ENCODE data around the gene UST. TPM values are rescaled to one million over a fixed set of nuclear protein-coding genes. Genes with fewer than 3 reads are reported as not detected.

UST gene
- total and polyA plus RNA-seq, 4 donors: 8.4 to 21.5 (median 14.1) TPM

- Histone ChIP-seq H3K36me3 (ENCODE audit: control insufficient read depth in 1 of 2, insufficient read depth in 2 of 2, low read length in 1 of 2) (no peaks in the 10 kb centered on the region), H3K4me3 (ENCODE audit: low read length in 2 of 2) (no peak overlapping the region), H3K4me1 (ENCODE audit: control insufficient read depth in 1 of 2, insufficient read depth in 2 of 2, low read length in 2 of 2) (peaks cover 0 to 3% of the 10 kb centered on the region in 2 donors), H3K9me3 (ENCODE audit: control insufficient read depth, low read length) (no peaks in the 10 kb centered on the region), H3K27me3 (ENCODE audit: control insufficient read depth in 1 of 2, insufficient read depth in 2 of 2, low read length in 1 of 2) (no peaks in the 10 kb centered on the region), H3K27ac (ENCODE audit: low read depth in 1 of 2, low read length in 2 of 2) (no peak overlapping the region)
- intact Hi-C loops (cut with DNase I): no loop called here
- 100% methylated on average over 1 of the region's 1 CpG for WGBS, 2 donors
- no peak for ATAC-seq (ENCODE audit: low FRiP score)
- no peak for DNase-seq
These were observed 180.8 kb downstream of the UST start for GRCh38 chr6:148927586-148927985.

- Histone ChIP-seq H3K27ac (ENCODE audit: low read depth in 1 of 2, low read length in 2 of 2) (no peak overlapping the region), H3K27me3 (ENCODE audit: control insufficient read depth in 1 of 2, insufficient read depth in 2 of 2, low read length in 1 of 2) (no peaks in the 10 kb centered on the region), H3K9me3 (ENCODE audit: control insufficient read depth, low read length) (no peaks in the 10 kb centered on the region), H3K4me1 (ENCODE audit: control insufficient read depth in 1 of 2, insufficient read depth in 2 of 2, low read length in 2 of 2) (peaks cover 0 to 3% of the 10 kb centered on the region in 2 donors), H3K36me3 (ENCODE audit: control insufficient read depth in 1 of 2, insufficient read depth in 2 of 2, low read length in 1 of 2) (no peaks in the 10 kb centered on the region), H3K4me3 (ENCODE audit: low read length in 2 of 2) (no peak overlapping the region)
- WGBS, 2 donors: 95 to 100% methylated on average over 1 of the region's 1 CpG
- intact Hi-C loops (cut with DNase I): no loop called here
- ATAC-seq (ENCODE audit: low FRiP score) (no peak), DNase-seq (no peak)
These were observed 182.0 kb downstream of the UST start for GRCh38 chr6:148928811-148929210.

GRCh38 chr6:148932208-148932607, 185.4 kb downstream of the UST start:
- WGBS, 2 donors: 80 to 90% methylated on average over 1 of the region's 1 CpG
- peaks cover 0 to 9% of the 10 kb centered on the region in 2 donors for H3K4me1 ChIP-seq (ENCODE audit: control insufficient read depth in 1 of 2, insufficient read depth in 2 of 2, low read length in 2 of 2)
- no peak overlapping the region for H3K4me3 ChIP-seq (ENCODE audit: low read length in 2 of 2)
- no peak for ATAC-seq (ENCODE audit: low FRiP score)
- H3K36me3 ChIP-seq (ENCODE audit: control insufficient read depth in 1 of 2, insufficient read depth in 2 of 2, low read length in 1 of 2): no peaks in the 10 kb centered on the region
- intact Hi-C loops (cut with DNase I): loop anchor here in 1 of 2 donors (5.0 kb wide), 1 partner anchor 45 kb away; no protein-coding TSS in a partner anchor
- no peak overlapping the region for H3K27ac ChIP-seq (ENCODE audit: low read depth in 1 of 2, low read length in 2 of 2)
- DNase-seq: no peak
- no peaks in the 10 kb centered on the region for H3K9me3 ChIP-seq (ENCODE audit: control insufficient read depth, low read length)
- H3K27me3 ChIP-seq (ENCODE audit: control insufficient read depth in 1 of 2, insufficient read depth in 2 of 2, low read length in 1 of 2): no peaks in the 10 kb centered on the region

DNA sequence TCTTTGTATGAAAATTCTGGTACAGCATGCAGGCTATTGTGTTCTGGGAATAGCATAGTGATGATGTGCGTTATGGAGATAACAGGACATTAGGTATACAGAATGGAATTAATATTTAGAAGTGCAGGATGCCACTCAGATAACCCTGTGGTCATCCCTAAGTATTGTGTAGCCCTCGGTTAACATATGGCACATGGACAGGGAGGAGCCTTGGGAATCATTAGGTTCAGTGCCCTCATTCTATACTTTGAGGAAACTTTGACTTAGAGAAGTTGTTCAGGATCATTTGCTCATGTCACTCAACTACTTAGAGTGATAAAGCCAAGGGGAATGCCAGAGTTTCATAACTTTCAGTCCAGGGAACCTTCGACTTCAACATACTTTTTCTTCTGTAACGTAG, 185.9 kb downstream of the UST start:
- Histone ChIP-seq H3K36me3 (ENCODE audit: control insufficient read depth in 1 of 2, insufficient read depth in 2 of 2, low read length in 1 of 2) (no peaks in the 10 kb centered on the region), H3K4me1 (ENCODE audit: control insufficient read depth in 1 of 2, insufficient read depth in 2 of 2, low read length in 2 of 2) (peaks cover 0 to 11% of the 10 kb centered on the region in 2 donors), H3K27ac (ENCODE audit: low read depth in 1 of 2, low read length in 2 of 2) (no peak overlapping the region), H3K4me3 (ENCODE audit: low read length in 2 of 2) (no peak overlapping the region), H3K27me3 (ENCODE audit: control insufficient read depth in 1 of 2, insufficient read depth in 2 of 2, low read length in 1 of 2) (no peaks in the 10 kb centered on the region), H3K9me3 (ENCODE audit: control insufficient read depth, low read length) (no peaks in the 10 kb centered on the region)
- intact Hi-C loops (cut with DNase I): loop anchor here in 1 of 2 donors (5.0 kb wide), 1 partner anchor 45 kb away; no protein-coding TSS in a partner anchor
- ATAC-seq (ENCODE audit: low FRiP score) (no peak), DNase-seq (no peak)
- WGBS, 2 donors: 67 to 70% methylated on average over 4 of the region's 4 CpGs

- H3K36me3 ChIP-seq (ENCODE audit: control insufficient read depth in 1 of 2, insufficient read depth in 2 of 2, low read length in 1 of 2): no peaks in the 10 kb centered on the region
- H3K27me3 ChIP-seq (ENCODE audit: control insufficient read depth in 1 of 2, insufficient read depth in 2 of 2, low read length in 1 of 2): no peaks in the 10 kb centered on the region
- ATAC-seq (ENCODE audit: low FRiP score): peak; percentile 54
- intact Hi-C loops (cut with DNase I): loop anchor here in 1 of 2 donors (5.0 kb wide), 1 partner anchor 47 kb away; no protein-coding TSS in a partner anchor
- H3K27ac ChIP-seq (ENCODE audit: low read depth in 1 of 2, low read length in 2 of 2): peak overlapping the region in 1 of 2 donors; percentile 26
- H3K4me1 ChIP-seq (ENCODE audit: control insufficient read depth in 1 of 2, insufficient read depth in 2 of 2, low read length in 2 of 2): peaks cover 0 to 11% of the 10 kb centered on the region in 2 donors
- no peak overlapping the region for H3K4me3 ChIP-seq (ENCODE audit: low read length in 2 of 2)
- H3K9me3 ChIP-seq (ENCODE audit: control insufficient read depth, low read length): no peaks in the 10 kb centered on the region
- 28 to 29% methylated on average over 4 of the region's 4 CpGs for WGBS, 2 donors
- DNase-seq: peak in 1 of 2 donors; percentile 74
These were observed 187.7 kb downstream of the UST start for GRCh38 chr6:148934539-148934938.

GRCh38 chr6:148934961-148935360, 188.1 kb downstream of the UST start:
- no peak overlapping the region for H3K4me3 ChIP-seq (ENCODE audit: low read length in 2 of 2)
- intact Hi-C loops (cut with DNase I): loop anchor here in 1 of 2 donors (5.0 kb wide), 1 partner anchor 48 kb away; no protein-coding TSS in a partner anchor
- 5% methylated on average over 3 of the region's 3 CpGs for WGBS, 2 donors

DNA sequence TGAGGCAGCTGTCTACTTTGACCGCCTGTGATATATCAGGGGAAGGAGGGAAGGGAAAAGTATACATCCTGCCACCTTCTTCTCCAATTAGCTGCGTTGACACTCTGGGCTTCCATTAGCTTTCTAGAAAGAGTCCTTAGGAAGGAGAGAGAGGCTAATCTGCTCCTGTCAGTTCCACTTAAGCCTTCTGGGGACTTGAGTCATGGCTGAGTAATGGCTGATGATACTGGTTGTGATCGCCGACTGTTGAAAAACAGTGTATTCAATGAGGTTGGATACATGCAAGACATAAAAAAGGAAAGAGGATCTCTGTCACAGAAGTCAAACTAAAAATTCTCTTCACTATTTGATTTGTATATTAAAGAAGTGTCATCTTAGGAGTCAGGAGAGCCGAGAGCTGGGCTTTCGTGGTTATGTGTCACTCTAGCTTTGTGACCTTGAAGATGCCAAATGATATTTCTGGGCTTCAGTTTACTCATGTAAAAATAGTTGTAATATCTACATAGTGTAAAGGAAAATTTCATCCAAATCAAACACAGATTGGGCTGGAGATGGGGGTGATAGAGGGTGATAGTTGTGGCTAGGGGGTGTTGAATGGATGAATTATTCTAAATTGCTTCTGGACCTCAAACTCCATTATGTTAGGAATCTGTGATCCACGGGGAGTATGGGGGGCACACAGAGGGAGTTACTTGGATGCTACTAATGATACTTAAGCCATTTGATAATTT, 189.0 kb downstream of the UST start:
- Histone ChIP-seq H3K27ac (ENCODE audit: low read depth in 1 of 2, low read length in 2 of 2) (peak overlapping the region in 1 of 2 donors; percentile 37), H3K9me3 (ENCODE audit: control insufficient read depth, low read length) (no peaks in the 10 kb centered on the region), H3K36me3 (ENCODE audit: control insufficient read depth in 1 of 2, insufficient read depth in 2 of 2, low read length in 1 of 2) (no peaks in the 10 kb centered on the region), H3K4me1 (ENCODE audit: control insufficient read depth in 1 of 2, insufficient read depth in 2 of 2, low read length in 2 of 2) (peaks cover 0 to 12% of the 10 kb centered on the region in 2 donors), H3K27me3 (ENCODE audit: control insufficient read depth in 1 of 2, insufficient read depth in 2 of 2, low read length in 1 of 2) (no peaks in the 10 kb centered on the region), H3K4me3 (ENCODE audit: low read length in 2 of 2) (no peak overlapping the region)
- 20 to 26% methylated on average over 7 of the region's 7 CpGs for WGBS, 2 donors
- DNase-seq: no peak
- intact Hi-C loops (cut with DNase I): no loop called here
- peak; percentile 63 for ATAC-seq (ENCODE audit: low FRiP score)

More at GRCh38 chr6:148934961-148935360, 188.1 kb downstream of the UST start:
- no peaks in the 10 kb centered on the region for H3K36me3 ChIP-seq (ENCODE audit: control insufficient read depth in 1 of 2, insufficient read depth in 2 of 2, low read length in 1 of 2)
- H3K4me1 ChIP-seq (ENCODE audit: control insufficient read depth in 1 of 2, insufficient read depth in 2 of 2, low read length in 2 of 2): peaks cover 0 to 11% of the 10 kb centered on the region in 2 donors
- DNase-seq (no peak), ATAC-seq (ENCODE audit: low FRiP score) (peak; percentile 56)
- H3K27me3 ChIP-seq (ENCODE audit: control insufficient read depth in 1 of 2, insufficient read depth in 2 of 2, low read length in 1 of 2): no peaks in the 10 kb centered on the region
- H3K27ac ChIP-seq (ENCODE audit: low read depth in 1 of 2, low read length in 2 of 2): no peak overlapping the region
- H3K9me3 ChIP-seq (ENCODE audit: control insufficient read depth, low read length): no peaks in the 10 kb centered on the region

DNA sequence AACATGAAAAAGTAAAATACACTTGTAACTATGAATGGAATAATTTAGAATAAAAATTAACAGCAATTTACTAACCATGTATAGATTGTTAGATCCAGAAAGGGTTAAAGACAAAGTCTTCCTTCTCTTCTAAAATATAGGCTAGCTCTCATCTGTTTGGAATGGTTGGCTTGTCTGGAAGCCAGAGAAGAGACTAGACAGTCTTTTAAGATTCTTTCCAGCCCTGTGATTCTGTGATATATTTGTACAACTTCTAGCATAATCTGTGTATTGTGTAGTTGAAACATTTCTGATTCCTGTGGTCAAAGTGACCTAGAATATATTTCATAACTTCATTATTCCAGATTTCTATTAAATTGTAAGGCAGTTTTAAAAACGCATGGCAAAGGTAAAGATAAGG, 196.6 kb downstream of the UST start:
- intact Hi-C loops (cut with DNase I): no loop called here
- Histone ChIP-seq H3K4me3 (ENCODE audit: low read length in 2 of 2) (no peak overlapping the region), H3K4me1 (ENCODE audit: control insufficient read depth in 1 of 2, insufficient read depth in 2 of 2, low read length in 2 of 2) (peaks cover 2 to 3% of the 10 kb centered on the region in 2 donors), H3K36me3 (ENCODE audit: control insufficient read depth in 1 of 2, insufficient read depth in 2 of 2, low read length in 1 of 2) (no peaks in the 10 kb centered on the region), H3K27ac (ENCODE audit: low read depth in 1 of 2, low read length in 2 of 2) (no peak overlapping the region), H3K27me3 (ENCODE audit: control insufficient read depth in 1 of 2, insufficient read depth in 2 of 2, low read length in 1 of 2) (no peaks in the 10 kb centered on the region), H3K9me3 (ENCODE audit: control insufficient read depth, low read length) (no peaks in the 10 kb centered on the region)
- DNase-seq: no peak
- 26 to 32% methylated on average over 1 of the region's 1 CpG for WGBS, 2 donors
- ATAC-seq (ENCODE audit: low FRiP score): no peak

GRCh38 chr6:148944608-148945007, 197.8 kb downstream of the UST start:
- ATAC-seq (ENCODE audit: low FRiP score) (no peak), DNase-seq (no peak)
- 98 to 100% methylated on average over 1 of the region's 1 CpG for WGBS, 2 donors
- Histone ChIP-seq H3K27ac (ENCODE audit: low read depth in 1 of 2, low read length in 2 of 2) (no peak overlapping the region), H3K9me3 (ENCODE audit: control insufficient read depth, low read length) (no peaks in the 10 kb centered on the region), H3K36me3 (ENCODE audit: control insufficient read depth in 1 of 2, insufficient read depth in 2 of 2, low read length in 1 of 2) (no peaks in the 10 kb centered on the region), H3K4me1 (ENCODE audit: control insufficient read depth in 1 of 2, insufficient read depth in 2 of 2, low read length in 2 of 2) (peaks cover 2 to 3% of the 10 kb centered on the region in 2 donors), H3K4me3 (ENCODE audit: low read length in 2 of 2) (no peak overlapping the region), H3K27me3 (ENCODE audit: control insufficient read depth in 1 of 2, insufficient read depth in 2 of 2, low read length in 1 of 2) (no peaks in the 10 kb centered on the region)
- intact Hi-C loops (cut with DNase I): loop anchor here (5.0 kb wide), 2 partner anchors 197 to 367 kb away; partner anchors contain the start of gene UST (in 2 of the 2)

All from aorta (tissue), 5 donors.